Measurements from ENCODE around the gene PPP1R3E. TPM values are rescaled to one million over a fixed set of nuclear protein-coding genes. Genes with fewer than 3 reads are reported as not detected.

Gene PPP1R3E
- total RNA-seq, 1 donor from 2014 or later: 19.2 TPM

GRCh38 chr14:23252420-23253333 is 50.0 kb downstream of the PPP1R3E start:
- H3K4me3 Mint-ChIP-seq (ENCODE audit: unreplicated experiment): no peak overlapping the region
- no peak overlapping the region for H3K27ac Mint-ChIP-seq (ENCODE audit: unreplicated experiment)
- no peaks in the 10 kb centered on the region for H3K36me3 Mint-ChIP-seq (ENCODE audit: unreplicated experiment)
- DNase-seq (ENCODE audit: extremely low spot score, unreplicated experiment): no peak
- H3K27me3 Mint-ChIP-seq (ENCODE audit: unreplicated experiment): peaks cover 49% of the 10 kb centered on the region
- no peak for TF ChIP-seq CTCF (IDR thresholded peaks at IDR 0.05)
- H3K4me1 Mint-ChIP-seq (ENCODE audit: unreplicated experiment): no peaks in the 10 kb centered on the region
- H3K9me3 Mint-ChIP-seq (ENCODE audit: unreplicated experiment): no peaks in the 10 kb centered on the region

- Mint-ChIP-seq H3K4me1 (ENCODE audit: unreplicated experiment) (no peaks in the 10 kb centered on the region), H3K4me3 (ENCODE audit: unreplicated experiment) (no peak overlapping the region), H3K36me3 (ENCODE audit: unreplicated experiment) (no peaks in the 10 kb centered on the region), H3K27ac (ENCODE audit: unreplicated experiment) (no peak overlapping the region), H3K27me3 (ENCODE audit: unreplicated experiment) (peaks cover 47% of the 10 kb centered on the region), H3K9me3 (ENCODE audit: unreplicated experiment) (no peaks in the 10 kb centered on the region)
- DNase-seq (ENCODE audit: extremely low spot score, unreplicated experiment): no peak
- no peak for TF ChIP-seq CTCF (IDR thresholded peaks at IDR 0.05)
Measured at GRCh38 chr14:23252006-23252405, 50.7 kb downstream of the PPP1R3E start.

- Mint-ChIP-seq H3K27me3 (ENCODE audit: unreplicated experiment) (peaks cover 54% of the 10 kb centered on the region), H3K36me3 (ENCODE audit: unreplicated experiment) (no peaks in the 10 kb centered on the region), H3K4me1 (ENCODE audit: unreplicated experiment) (no peaks in the 10 kb centered on the region), H3K27ac (ENCODE audit: unreplicated experiment) (no peak overlapping the region), H3K9me3 (ENCODE audit: unreplicated experiment) (no peaks in the 10 kb centered on the region), H3K4me3 (ENCODE audit: unreplicated experiment) (no peak overlapping the region)
- DNase-seq (ENCODE audit: extremely low spot score, unreplicated experiment): no peak
- TF ChIP-seq CTCF (IDR thresholded peaks at IDR 0.05): no peak
Measured at GRCh38 chr14:23249824-23250223, 52.8 kb downstream of the PPP1R3E start.

- Mint-ChIP-seq H3K36me3 (ENCODE audit: unreplicated experiment) (no peaks in the 10 kb centered on the region), H3K27ac (ENCODE audit: unreplicated experiment) (no peak overlapping the region), H3K4me1 (ENCODE audit: unreplicated experiment) (no peaks in the 10 kb centered on the region), H3K27me3 (ENCODE audit: unreplicated experiment) (peaks cover 57% of the 10 kb centered on the region), H3K4me3 (ENCODE audit: unreplicated experiment) (no peak overlapping the region), H3K9me3 (ENCODE audit: unreplicated experiment) (no peaks in the 10 kb centered on the region)
- no peak for TF ChIP-seq CTCF (IDR thresholded peaks at IDR 0.05)
- DNase-seq (ENCODE audit: extremely low spot score, unreplicated experiment): no peak
Measured at GRCh38 chr14:23248601-23249000, 54.1 kb downstream of the PPP1R3E start.

Other genes with a start within 250 kb of the PPP1R3E start
- 13.3 and 13.7 TPM in 2 replicates for gene CDH24, start 245.3 kb downstream of the PPP1R3E start, total RNA-seq
- gene ACIN1, start 207.7 kb downstream of the PPP1R3E start, total RNA-seq: 219 and 241 TPM in 2 replicates
- 51.8 and 61.3 TPM in 2 replicates for gene C14orf119, start 207.4 kb downstream of the PPP1R3E start, total RNA-seq
- not detected in 2 replicates for gene CIROP, start 197.9 kb downstream of the PPP1R3E start, total RNA-seq
- gene CEBPE, start 183.6 kb downstream of the PPP1R3E start, total RNA-seq: not detected in 2 replicates
- gene SLC7A8, start 119.2 kb downstream of the PPP1R3E start, total RNA-seq: 0.52 and 0.75 TPM in 2 replicates
- not detected in 2 replicates for gene RNF212B, start 64.9 kb downstream of the PPP1R3E start, total RNA-seq
- 6.9 and 8.4 TPM in 2 replicates for gene HOMEZ, start 16.7 kb downstream of the PPP1R3E start, total RNA-seq
- gene BCL2L2, start 4.0 kb upstream of the PPP1R3E start, total RNA-seq: 21.6 and 27.9 TPM in 2 replicates
- gene PABPN1, start 18.6 kb upstream of the PPP1R3E start, total RNA-seq: 175 and 183 TPM in 2 replicates
- gene SLC22A17, start 50.0 kb upstream of the PPP1R3E start, total RNA-seq: 36.4 and 42.7 TPM in 2 replicates
- 30.5 and 31.9 TPM in 2 replicates for gene EFS, start 62.3 kb upstream of the PPP1R3E start, total RNA-seq
- gene IL25, start 70.0 kb upstream of the PPP1R3E start, total RNA-seq: not detected in 2 replicates
- not detected in 2 replicates for gene CMTM5, start 74.2 kb upstream of the PPP1R3E start, total RNA-seq
- not detected in 2 replicates for gene MYH6, start 105.4 kb upstream of the PPP1R3E start, total RNA-seq
- gene MYH7, start 132.8 kb upstream of the PPP1R3E start, total RNA-seq: not detected in 2 replicates
- 32.3 and 34.6 TPM in 2 replicates for gene NGDN, start 166.8 kb upstream of the PPP1R3E start, total RNA-seq
- 3.8 and 5.7 TPM in 2 replicates for gene ZFHX2, start 248.9 kb upstream of the PPP1R3E start, total RNA-seq

Measured in osteocyte (in vitro differentiated cells).